ENCODE data around the gene QPCT.
"Not testable (repeated sequence)": the region's sequence is repeated elsewhere in the genome, so short reads cannot be mapped to it uniquely, and the experiment has no call there.

Gene QPCT

GRCh38 chr2:37412231-37412630, 67.8 kb downstream of the QPCT start:
- no peak overlapping the region for H3K27ac ChIP-seq
- TF ChIP-seq ZFX (IDR thresholded peaks at IDR 0.05) (no peak), CTCF (conservative IDR thresholded peaks at IDR 0.05) (no peak)

- not testable (repeated sequence) for H3K27ac ChIP-seq
Observed at GRCh38 chr2:37413911-37414469, 69.6 kb downstream of the QPCT start.

- no peak overlapping the region for H3K27ac ChIP-seq
- TF ChIP-seq ZFX (IDR thresholded peaks at IDR 0.05), result no peak
- TF ChIP-seq CTCF (conservative IDR thresholded peaks at IDR 0.05), result peak; percentile 90
Observed at GRCh38 chr2:37414470-37414949, 70.1 kb downstream of the QPCT start.

- no peak overlapping the region for H3K27ac ChIP-seq
Observed at GRCh38 chr2:37415128-37415820, 70.8 kb downstream of the QPCT start.

GRCh38 chr2:37417321-37417720, 72.9 kb downstream of the QPCT start:
- H3K27ac ChIP-seq, result no peak overlapping the region
- no peak for TF ChIP-seq CTCF (conservative IDR thresholded peaks at IDR 0.05)
- no peak for TF ChIP-seq ZFX (IDR thresholded peaks at IDR 0.05)

More at GRCh38 chr2:37415128-37415820, 70.8 kb downstream of the QPCT start:
- TF ChIP-seq ZFX (IDR thresholded peaks at IDR 0.05) (no peak), CTCF (conservative IDR thresholded peaks at IDR 0.05) (no peak)

GRCh38 chr2:37418956-37419355, 74.5 kb downstream of the QPCT start:
- no peak overlapping the region for H3K27ac ChIP-seq
- TF ChIP-seq ZFX (IDR thresholded peaks at IDR 0.05) (no peak), CTCF (conservative IDR thresholded peaks at IDR 0.05) (no peak)

- TF ChIP-seq CTCF (conservative IDR thresholded peaks at IDR 0.05) (no peak), ZFX (IDR thresholded peaks at IDR 0.05) (no peak)
- no peak overlapping the region for H3K27ac ChIP-seq
Observed at GRCh38 chr2:37421686-37422085, 77.3 kb downstream of the QPCT start.

GRCh38 chr2:37422816-37423215, 78.4 kb downstream of the QPCT start:
- no peak for TF ChIP-seq CTCF (conservative IDR thresholded peaks at IDR 0.05)
- no peak for TF ChIP-seq ZFX (IDR thresholded peaks at IDR 0.05)
- H3K27ac ChIP-seq, result no peak overlapping the region

Data from C4-2B (cell line).